HL-60 (cell line): ENCODE measurements around the gene IMMP2L.

Experiments used
- DNase-seq, 2 experiments: peaks; one replicate each; pipeline ENCODE4 v3.0.0-alpha.2; 2010 to 2020; ENCODE audit warnings: low read depth in 1 of 2, low spot score in 1 of 2
- H3K27ac ChIP-seq: fragments of 250-450 bp; sonication (Bioruptor Pico); replicated peaks from 2 replicates; pipeline ENCODE4 v1.5.1; 2020; ENCODE audit warnings: mild to moderate bottlenecking, moderate library complexity
- H3K27me3 ChIP-seq: fragments of 250-450 bp; sonication (Bioruptor Pico); 2 replicates; pipeline ENCODE4 v1.5.1; 2021; ENCODE audit warnings: mild to moderate bottlenecking, moderate library complexity; ENCODE audit not compliant: insufficient read depth, poor library complexity, severe bottlenecking
- H3K4me3 ChIP-seq: replicated peaks from 2 replicates; pipeline ENCODE4 v1.5.1; 2011; ENCODE audit warnings: mild to moderate bottlenecking, control low read depth, low read length; ENCODE audit not compliant: insufficient read depth
- CTCF ChIP-seq: IDR thresholded peaks from one replicate; pipeline ENCODE4 v1.5.1; 2011; ENCODE audit warnings: low read length, control low read depth, inconsistent platforms; ENCODE audit not compliant: insufficient read depth
- GABPA ChIP-seq: IDR thresholded peaks from 2 replicates; pipeline ENCODE4 v1.6.1; 2012; ENCODE audit warnings: low read depth
- POLR2AphosphoS5 ChIP-seq: IDR thresholded peaks from 2 replicates; pipeline ENCODE4 v1.6.1; 2012; ENCODE audit warnings: low read depth
- REST ChIP-seq: IDR thresholded peaks from 2 replicates; pipeline ENCODE4 v1.6.1; 2012; ENCODE audit warnings: low read depth; ENCODE audit not compliant: insufficient replicate concordance
- SPI1 ChIP-seq: IDR thresholded peaks from 2 replicates; pipeline ENCODE4 v1.6.1; 2012; ENCODE audit warnings: low read depth, mild to moderate bottlenecking, borderline replicate concordance

Gene IMMP2L

GRCh38 chr7:111531993-111532392, 30.3 kb downstream of the IMMP2L start:
- TF ChIP-seq POLR2AphosphoS5 (no peak), SPI1 (no peak), GABPA (no peak), CTCF (no peak), REST (no peak)
- Histone ChIP-seq H3K27me3 (no peaks in the 10 kb centered on the region), H3K27ac (no peak overlapping the region), H3K4me3 (no peak overlapping the region)
- DNase-seq, result peak in 1 of 2 experiments; percentile 27

GRCh38 chr7:111530356-111530668, 32.0 kb downstream of the IMMP2L start:
- TF ChIP-seq POLR2AphosphoS5 (no peak), SPI1 (no peak), CTCF (no peak), GABPA (no peak), REST (no peak)
- no peak for DNase-seq
- Histone ChIP-seq H3K27ac (no peak overlapping the region), H3K27me3 (no peaks in the 10 kb centered on the region), H3K4me3 (no peak overlapping the region)

- no peak overlapping the region for H3K4me3 ChIP-seq
- DNase-seq, result no peak
- no peaks in the 10 kb centered on the region for H3K27me3 ChIP-seq
- no peak overlapping the region for H3K27ac ChIP-seq
- no peak for TF ChIP-seq GABPA
- no peak for TF ChIP-seq SPI1
- no peak for TF ChIP-seq REST
- TF ChIP-seq CTCF, result no peak
- TF ChIP-seq POLR2AphosphoS5, result no peak
Measured at GRCh38 chr7:111529507-111530355, 32.6 kb downstream of the IMMP2L start.
